IMR-90 (cell line): ENCODE results near the gene GPATCH2L. TPM values are rescaled to one million over a fixed set of nuclear protein-coding genes. Genes with fewer than 3 reads are reported as not detected.

ENCODE experiments used
- ATAC-seq: fragments of 200-7000 bp; cut with Tn5 transposase; 2 replicates; pipeline ENCODE4 v1.9.1; 2020; ENCODE audit warnings: low read depth, mild to moderate bottlenecking, moderate library complexity
- BruUV-seq: library from RNA; stranded (reverse); fragments of 400-500 nt; replicated peaks from 2 replicates; lab custom pipeline; 2021; lab: Mats Ljungman, UMichigan
- CTCF ChIA-PET: fragments of 300-600 bp; formaldehyde crosslinking; extraction: SDS; loops from one replicate; lab custom pipeline; 2021; ENCODE audit warnings: antibody characterized with exemption; lab: Yijun Ruan, JAX
- POLR2A ChIA-PET: fragments of 300-600 bp; sonication (Branson Sonifier 250); formaldehyde crosslinking; loops from one replicate; lab custom pipeline; 2022; ENCODE audit warnings: antibody characterized with exemption; ENCODE audit not compliant: unreplicated experiment; lab: Charles Lee
- DNase-seq: peaks from one replicate; pipeline ENCODE4 v3.0.0; 2013
- H2AFZ ChIP-seq: replicated peaks from 2 replicates; pipeline ENCODE3; 2013; ENCODE audit warnings: low read length, mild to moderate bottlenecking; ENCODE audit not compliant: poor library complexity
- H2AK5ac ChIP-seq: 2 replicates; pipeline ENCODE4 v1.6.1; 2013; ENCODE audit warnings: low read depth, low read length, inconsistent platforms
- H2AK9ac ChIP-seq: replicated peaks from 2 replicates; pipeline ENCODE3; 2013; ENCODE audit warnings: mild to moderate bottlenecking, low read depth, low read length, moderate library complexity; ENCODE audit not compliant: poor library complexity
- H2BK120ac ChIP-seq: 2 replicates; pipeline ENCODE4 v1.6.1; 2013; ENCODE audit warnings: low read depth, low read length, inconsistent platforms
- H2BK15ac ChIP-seq: 3 replicates; pipeline ENCODE4 v1.6.1; 2013; ENCODE audit warnings: low read depth, low read length, inconsistent platforms
- H2BK20ac ChIP-seq: 2 replicates; pipeline ENCODE4 v1.6.1; 2013; ENCODE audit warnings: low read depth, mild to moderate bottlenecking, inconsistent platforms, low read length, moderate library complexity
- H2BK5ac ChIP-seq: 2 replicates; pipeline ENCODE4 v1.6.1; 2013; ENCODE audit warnings: mild to moderate bottlenecking, low read depth, low read length, inconsistent platforms; ENCODE audit not compliant: poor library complexity, severe bottlenecking
- H3K14ac ChIP-seq: replicated peaks from 2 replicates; pipeline ENCODE4 v1.6.1; 2013; ENCODE audit warnings: low read depth, low read length, inconsistent platforms
- H3K18ac ChIP-seq: 2 replicates; pipeline ENCODE4 v1.6.1; 2013; ENCODE audit warnings: low read depth, low read length, control low read depth
- H3K23ac ChIP-seq: 2 replicates; pipeline ENCODE4 v1.6.1; 2013; ENCODE audit warnings: low read depth, low read length, inconsistent platforms
- H3K27ac ChIP-seq: 2 replicates; pipeline ENCODE4 v1.5.1; 2013; ENCODE audit warnings: mild to moderate bottlenecking, control low read depth, low read length; ENCODE audit not compliant: insufficient read depth
- H3K27me3 ChIP-seq: 2 replicates; pipeline ENCODE4 v1.6.1; 2013; ENCODE audit warnings: low read length; ENCODE audit not compliant: control insufficient read depth, insufficient read depth
- H3K36me3 ChIP-seq: 2 replicates; pipeline ENCODE4 v1.6.1; 2013; ENCODE audit warnings: low read length, mixed read lengths; ENCODE audit not compliant: control insufficient read depth, insufficient read depth
- H3K4ac ChIP-seq: 2 replicates; pipeline ENCODE4 v1.6.1; 2013; ENCODE audit warnings: low read depth, low read length, inconsistent platforms
- H3K4me1 ChIP-seq: 2 replicates; pipeline ENCODE4 v1.6.1; 2013; ENCODE audit warnings: low read length, mixed read lengths; ENCODE audit not compliant: control insufficient read depth, insufficient read depth
- H3K4me2 ChIP-seq: 2 replicates; pipeline ENCODE4 v1.6.1; 2013; ENCODE audit warnings: low read depth, mild to moderate bottlenecking, control low read depth, low read length, moderate library complexity
- H3K4me3 ChIP-seq: 2 replicates; pipeline ENCODE4 v1.5.1; 2013; ENCODE audit warnings: low read depth, mild to moderate bottlenecking, control low read depth, low read length, moderate library complexity; ENCODE audit not compliant: insufficient read depth
- H3K56ac ChIP-seq: 2 replicates; pipeline ENCODE4 v1.6.1; 2013; ENCODE audit warnings: low read length, inconsistent platforms; ENCODE audit not compliant: insufficient read depth; ENCODE audit errors: extremely low read depth
- H3K79me1 ChIP-seq, 2 experiments: 2 replicates each; pipeline ENCODE4 v1.6.1; 2013; ENCODE audit warnings: low read length in 2 of 2, inconsistent platforms in 1 of 2, low read depth in 1 of 2
- H3K9ac ChIP-seq: 2 replicates; pipeline ENCODE4 v1.6.1; 2013; ENCODE audit warnings: low read depth, low read length, control low read depth
- H3K9me1 ChIP-seq: 2 replicates; pipeline ENCODE4 v1.6.1; 2013; ENCODE audit warnings: low read length, inconsistent platforms; ENCODE audit not compliant: insufficient read depth
- H3K9me3 ChIP-seq: 2 replicates; pipeline ENCODE4 v1.6.1; 2013; ENCODE audit warnings: low read length; ENCODE audit not compliant: control insufficient read depth, insufficient read depth
- H4K20me1 ChIP-seq: 2 replicates; pipeline ENCODE4 v1.6.1; 2013; ENCODE audit warnings: low read length, inconsistent platforms; ENCODE audit not compliant: insufficient read depth
- H4K5ac ChIP-seq: 2 replicates; pipeline ENCODE4 v1.6.1; 2013; ENCODE audit warnings: mild to moderate bottlenecking, low read depth, low read length, control low read depth
- H4K8ac ChIP-seq, 2 experiments: 2 replicates each; pipeline ENCODE4 v1.6.1; 2013; ENCODE audit warnings: low read depth in 2 of 2, low read length in 2 of 2, control low read depth in 1 of 2, inconsistent platforms in 1 of 2
- H4K91ac ChIP-seq: 2 replicates; pipeline ENCODE4 v1.6.1; 2013; ENCODE audit warnings: low read depth, low read length, inconsistent platforms; ENCODE audit not compliant: insufficient read depth
- CEBPB ChIP-seq: IDR thresholded peaks from 2 replicates; pipeline ENCODE4 v1.6.1; 2012; ENCODE audit warnings: low read depth, low read length, improper control_type of control experiment
- MAZ ChIP-seq: IDR thresholded peaks from 2 replicates; pipeline ENCODE4 v1.6.1; 2012; ENCODE audit warnings: low read depth, mild to moderate bottlenecking, low read length, improper control_type of control experiment, moderate library complexity, borderline replicate concordance
- MXI1 ChIP-seq: IDR thresholded peaks from 2 replicates; pipeline ENCODE4 v1.6.1; 2012; ENCODE audit warnings: low read depth, mild to moderate bottlenecking, low read length, moderate library complexity, borderline replicate concordance
- NFE2L2 ChIP-seq: fragments of 150-350 bp; IDR thresholded peaks from 2 replicates; pipeline ENCODE4 v1.6.1; 2016; ENCODE audit warnings: low read depth, mild to moderate bottlenecking, low read length
- POLR2A ChIP-seq: IDR thresholded peaks from 2 replicates; pipeline ENCODE4 v1.6.1; 2012; ENCODE audit warnings: mild to moderate bottlenecking, low read depth, low read length
- RAD21 ChIP-seq: IDR thresholded peaks from 2 replicates; pipeline ENCODE4 v1.6.1; 2012; ENCODE audit warnings: low read length, improper control_type of control experiment
- RFX5 ChIP-seq: IDR thresholded peaks from 2 replicates; pipeline ENCODE4 v1.8.0; 2012; ENCODE audit warnings: low read depth, mild to moderate bottlenecking, low read length, moderate library complexity
- SMC3 ChIP-seq: fragments of 150-350 bp; IDR thresholded peaks from 2 replicates; pipeline ENCODE4 v1.6.1; 2016; ENCODE audit warnings: low read depth, mild to moderate bottlenecking, antibody characterized with exemption, low read length, moderate library complexity
- WGBS, 2 experiments: methylation state at CpG; one replicate each; pipeline versions ENCODE4 v1.1.5 to v1.1.7; 2013; ENCODE audit warnings: missing lambda C conversion rate in 2 of 2; ENCODE audit not compliant: insufficient read length in 1 of 2; ENCODE audit errors: extremely low coverage in 2 of 2; 5-methylcytosine and 5-hydroxymethylcytosine counted together
- dilution Hi-C: fragments of 300-500 bp; cut with HindIII; formaldehyde crosslinking; loops from one replicate; pipeline ENCODE4 v1.14.3; 2018; ENCODE audit warnings: low sequenced_read_pairs; ENCODE audit not compliant: unreplicated experiment
- in situ Hi-C: fragments of 300-500 bp; cut with MboI; formaldehyde crosslinking; loops from 3 replicates; pipeline ENCODE4 v1.14.3; 2019; ENCODE audit warnings: low sequenced_read_pairs, inconsistent platforms, mixed read lengths
- intact Hi-C: fragments of 100-400 bp; cut with micrococcal nuclease; formaldehyde crosslinking; loops from 2 replicates; pipeline ENCODE4 v1.10.0; 2022
- polyA plus RNA-seq, 3 experiments: library from polyadenylated mRNA; depleted of rRNA; stranded (reverse); fragments of >200 nt; gene quantifications; 2 replicates each; pipeline ENCODE4 v1.2.3, GENCODE V29; 2012; ENCODE audit warnings: low replicate concordance in 1 of 3
- total RNA-seq: library from RNA; depleted of rRNA; stranded (reverse); fragments of >200 nt; gene quantifications from 2 replicates; pipeline ENCODE4 v1.2.3, GENCODE V29; 2012
- TF ChIP-seq, protein P1 (sequence below): conservative IDR thresholded peaks from 2 replicates; pipeline ENCODE4 v1.5.1; 2012; ENCODE audit warnings: mild to moderate bottlenecking, low read depth, low read length, improper control_type of control experiment
- TF ChIP-seq, protein P2 (sequence below): fragments of 150-350 bp; IDR thresholded peaks from 2 replicates; pipeline ENCODE4 v1.6.1; 2016; ENCODE audit warnings: low read depth, mild to moderate bottlenecking, low read length, moderate library complexity, borderline replicate concordance

The GPATCH2L gene
- total and polyA plus RNA-seq, 2 of the 4 experiments (the other 2 are of a cell fraction): 15.6 to 51.4 TPM

- Histone ChIP-seq H2BK120ac (no peak overlapping the region), H3K9ac (no peak overlapping the region), H2AK9ac (no peak overlapping the region), H3K4me3 (no peak overlapping the region), H3K56ac (no peak overlapping the region), H4K91ac (no peak overlapping the region), H2BK20ac (no peak overlapping the region), H2BK15ac (no peak overlapping the region), H2BK5ac (no peak overlapping the region), H2AK5ac (no peak overlapping the region), H3K4me2 (no peak overlapping the region), H3K23ac (no peak overlapping the region), H4K8ac (no peak overlapping the region), H3K79me1 (no peaks in the 10 kb centered on the region), H3K27ac (no peak overlapping the region), H3K36me3 (no peaks in the 10 kb centered on the region), H3K18ac (no peak overlapping the region), H2AFZ (no peak overlapping the region), H3K27me3 (no peaks in the 10 kb centered on the region), H4K20me1 (no peaks in the 10 kb centered on the region), H3K4ac (no peak overlapping the region), H3K9me1 (no peaks in the 10 kb centered on the region), H4K5ac (no peak overlapping the region), H3K14ac (no peak overlapping the region), H3K4me1 (no peaks in the 10 kb centered on the region), H3K9me3 (no peaks in the 10 kb centered on the region)
- no CpG with 5 or more reads among the region's 4 CpGs for WGBS, 2 experiments
- intact Hi-C loops: no loop called here
- TF ChIP-seq CEBPB: no peak
- no peak for TF ChIP-seq POLR2A
- no peak for TF ChIP-seq MXI1
- no peak for TF ChIP-seq MAZ
- TF ChIP-seq SMC3: no peak
- TF ChIP-seq RFX5: no peak
- TF ChIP-seq, protein P1, sequence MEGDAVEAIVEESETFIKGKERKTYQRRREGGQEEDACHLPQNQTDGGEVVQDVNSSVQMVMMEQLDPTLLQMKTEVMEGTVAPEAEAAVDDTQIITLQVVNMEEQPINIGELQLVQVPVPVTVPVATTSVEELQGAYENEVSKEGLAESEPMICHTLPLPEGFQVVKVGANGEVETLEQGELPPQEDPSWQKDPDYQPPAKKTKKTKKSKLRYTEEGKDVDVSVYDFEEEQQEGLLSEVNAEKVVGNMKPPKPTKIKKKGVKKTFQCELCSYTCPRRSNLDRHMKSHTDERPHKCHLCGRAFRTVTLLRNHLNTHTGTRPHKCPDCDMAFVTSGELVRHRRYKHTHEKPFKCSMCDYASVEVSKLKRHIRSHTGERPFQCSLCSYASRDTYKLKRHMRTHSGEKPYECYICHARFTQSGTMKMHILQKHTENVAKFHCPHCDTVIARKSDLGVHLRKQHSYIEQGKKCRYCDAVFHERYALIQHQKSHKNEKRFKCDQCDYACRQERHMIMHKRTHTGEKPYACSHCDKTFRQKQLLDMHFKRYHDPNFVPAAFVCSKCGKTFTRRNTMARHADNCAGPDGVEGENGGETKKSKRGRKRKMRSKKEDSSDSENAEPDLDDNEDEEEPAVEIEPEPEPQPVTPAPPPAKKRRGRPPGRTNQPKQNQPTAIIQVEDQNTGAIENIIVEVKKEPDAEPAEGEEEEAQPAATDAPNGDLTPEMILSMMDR: no peak
- TF ChIP-seq NFE2L2: no peak
- TF ChIP-seq RAD21: no peak
- TF ChIP-seq, protein P2, sequence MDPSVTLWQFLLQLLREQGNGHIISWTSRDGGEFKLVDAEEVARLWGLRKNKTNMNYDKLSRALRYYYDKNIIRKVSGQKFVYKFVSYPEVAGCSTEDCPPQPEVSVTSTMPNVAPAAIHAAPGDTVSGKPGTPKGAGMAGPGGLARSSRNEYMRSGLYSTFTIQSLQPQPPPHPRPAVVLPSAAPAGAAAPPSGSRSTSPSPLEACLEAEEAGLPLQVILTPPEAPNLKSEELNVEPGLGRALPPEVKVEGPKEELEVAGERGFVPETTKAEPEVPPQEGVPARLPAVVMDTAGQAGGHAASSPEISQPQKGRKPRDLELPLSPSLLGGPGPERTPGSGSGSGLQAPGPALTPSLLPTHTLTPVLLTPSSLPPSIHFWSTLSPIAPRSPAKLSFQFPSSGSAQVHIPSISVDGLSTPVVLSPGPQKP: no peak
- BruUV-seq: no TSS peak
- DNase-seq (no peak), ATAC-seq (no peak)
- CTCF ChIA-PET: no interaction called here
- in situ Hi-C loops: no loop called here
- POLR2A ChIA-PET: no interaction called here
- dilution Hi-C loops: no loop called here
Measured at GRCh38 chr14:76257842-76258397, 106.2 kb downstream of the GPATCH2L start.
